Stimulated activated CD8-positive, alpha-beta memory T cell treated with anti-CD3 and anti-CD28 coated beads, Interleukin-4, amount 100 ng/mL, for 48 hours (primary cell): ENCODE data around the gene KIAA1958.

ENCODE experiments used
- DNase-seq: peaks from one replicate; pipeline ENCODE4 v3.0.0-alpha.2; 2020

Gene KIAA1958

DNA sequence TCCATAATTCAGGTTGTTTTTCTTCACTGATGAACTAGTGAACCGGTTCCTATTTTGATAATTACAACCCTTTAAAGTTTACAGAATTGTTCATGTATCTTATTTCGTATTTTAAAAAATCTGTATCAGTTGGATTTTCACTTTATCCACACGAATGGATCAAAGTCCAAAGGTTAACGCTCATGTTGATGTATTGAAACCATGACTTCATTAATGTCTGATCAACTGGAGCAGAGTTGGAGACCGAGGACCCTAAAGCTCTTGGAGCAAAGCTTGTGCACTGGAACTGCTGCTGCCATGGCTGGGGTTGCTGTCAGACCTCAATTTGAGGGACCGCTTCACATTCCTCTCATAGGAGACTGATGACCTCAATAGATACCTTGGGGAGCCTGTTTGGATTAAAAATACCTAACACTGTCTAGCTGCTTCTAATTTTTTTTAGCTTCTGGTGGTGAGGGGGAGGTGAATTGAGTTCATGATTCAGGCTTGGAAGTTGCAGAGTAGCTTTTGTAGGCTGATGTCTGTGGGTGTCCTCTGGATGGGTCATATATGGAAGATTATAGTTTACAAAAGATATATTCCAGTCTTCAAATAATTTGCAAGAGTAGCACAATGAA lies 45.1 kb downstream of the KIAA1958 start:
- no peak for DNase-seq

DNA sequence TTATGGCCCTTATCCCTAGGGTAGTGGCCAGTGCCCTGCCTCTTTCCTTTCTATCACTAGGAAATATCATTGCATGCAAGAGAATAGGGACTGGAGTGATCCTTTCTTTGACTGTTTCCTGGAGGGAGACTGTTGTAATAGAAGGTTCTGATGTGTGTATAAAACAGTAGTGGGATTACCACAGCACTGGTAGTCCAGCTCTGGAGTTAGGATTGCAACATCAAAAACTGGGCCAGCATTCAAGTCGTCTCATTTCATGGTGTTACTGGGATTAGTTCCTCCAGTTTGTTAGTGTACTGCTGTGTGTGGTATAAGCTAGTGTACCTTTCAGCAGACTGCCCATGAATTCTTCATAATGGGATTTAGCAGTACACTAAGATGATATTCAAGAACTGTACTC lies 45.8 kb downstream of the KIAA1958 start:
- DNase-seq, result no peak

DNA sequence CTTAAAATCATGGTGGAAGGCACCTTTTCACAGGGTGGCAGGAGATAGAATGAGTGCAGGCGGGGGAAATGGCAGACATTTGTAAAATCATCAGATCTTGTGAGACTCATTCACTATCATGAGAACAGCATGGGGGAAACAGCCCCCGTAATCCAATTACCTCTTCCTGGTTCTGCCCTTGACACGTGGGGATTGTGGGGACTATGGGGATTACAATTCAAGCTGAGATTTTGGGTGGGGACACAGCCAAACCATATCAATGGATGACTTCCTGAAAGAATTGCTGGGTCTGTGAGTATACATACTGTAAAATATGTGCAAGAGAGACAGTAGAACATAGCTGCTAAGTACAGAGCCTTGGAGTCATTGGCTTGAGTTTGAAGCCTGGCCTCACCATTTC lies 47.0 kb downstream of the KIAA1958 start:
- DNase-seq, result no peak

DNA sequence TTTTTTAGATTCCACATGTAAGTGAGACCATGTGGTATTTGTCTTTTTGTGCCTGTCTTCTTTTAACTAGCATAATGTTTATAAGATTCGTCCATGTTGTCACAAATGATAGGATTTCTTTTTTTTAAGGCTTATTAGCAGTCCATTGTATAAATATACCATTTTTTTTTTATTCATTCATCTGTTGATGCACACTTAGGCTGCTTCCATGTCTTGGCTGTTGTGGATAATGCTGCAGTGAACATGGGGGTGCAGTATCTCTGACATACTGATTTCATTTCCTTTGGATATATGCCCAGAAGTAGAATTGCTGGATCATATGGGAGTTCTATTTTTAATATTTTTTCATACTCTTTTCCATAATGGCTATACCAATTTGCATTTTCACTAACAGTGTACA lies 48.7 kb downstream of the KIAA1958 start:
- no peak for DNase-seq

DNA sequence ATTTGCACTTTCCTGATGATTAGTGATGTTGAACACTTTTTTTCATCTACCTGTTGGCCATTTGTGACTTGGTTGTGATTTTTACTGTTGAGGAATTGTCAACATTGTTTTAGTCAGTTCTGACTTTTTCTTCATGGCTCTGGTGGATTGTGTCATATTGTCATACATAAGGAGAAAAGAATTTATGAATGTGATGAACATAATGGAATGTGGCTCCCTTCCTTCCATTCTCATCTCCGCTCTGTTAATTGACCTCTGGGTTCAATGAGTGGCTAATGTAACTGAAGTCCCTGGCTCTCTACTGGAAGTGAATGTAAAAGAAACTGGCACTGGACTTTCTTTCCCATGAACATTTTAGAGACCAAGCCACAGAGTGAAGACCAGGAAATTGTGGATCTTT lies 49.2 kb downstream of the KIAA1958 start:
- no peak for DNase-seq

DNA sequence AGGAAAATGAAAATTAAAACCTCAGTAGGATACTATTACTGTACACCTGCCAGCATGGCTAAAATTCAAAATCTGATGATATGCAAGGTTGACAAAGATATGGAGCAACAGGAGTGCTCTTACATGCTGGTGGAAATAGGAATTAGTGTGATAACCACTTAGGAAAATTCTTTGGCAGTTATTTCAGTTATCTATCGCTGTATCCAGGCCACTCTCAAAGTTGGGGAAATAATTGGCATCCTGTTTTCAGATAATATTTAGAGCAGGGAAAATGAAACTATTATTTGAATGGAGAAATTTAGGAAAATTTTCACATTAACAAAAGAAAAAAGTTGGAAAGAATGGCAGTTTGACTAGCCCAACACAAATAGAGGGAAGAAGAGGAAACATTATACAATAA lies 50.9 kb downstream of the KIAA1958 start:
- DNase-seq, result no peak

DNA sequence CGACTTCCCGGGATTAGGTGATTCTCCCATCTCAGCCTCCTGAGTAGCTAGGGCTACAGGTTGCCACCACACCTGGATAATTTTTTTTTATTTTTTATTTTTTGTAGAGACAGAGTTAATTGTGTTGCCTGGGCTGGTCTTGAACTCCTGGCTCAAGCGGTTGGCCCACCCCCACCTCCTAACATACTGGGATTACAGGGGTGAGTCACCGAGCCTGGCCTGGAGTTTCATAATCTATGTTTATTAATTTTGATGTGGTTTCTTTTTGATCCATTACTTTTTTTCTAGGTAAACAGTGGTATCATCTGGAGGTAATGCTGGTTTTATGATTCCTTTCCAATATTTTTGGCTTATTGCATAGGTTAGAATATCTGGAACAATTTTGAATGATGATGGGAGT lies 54.2 kb downstream of the KIAA1958 start:
- DNase-seq, result no peak

DNA sequence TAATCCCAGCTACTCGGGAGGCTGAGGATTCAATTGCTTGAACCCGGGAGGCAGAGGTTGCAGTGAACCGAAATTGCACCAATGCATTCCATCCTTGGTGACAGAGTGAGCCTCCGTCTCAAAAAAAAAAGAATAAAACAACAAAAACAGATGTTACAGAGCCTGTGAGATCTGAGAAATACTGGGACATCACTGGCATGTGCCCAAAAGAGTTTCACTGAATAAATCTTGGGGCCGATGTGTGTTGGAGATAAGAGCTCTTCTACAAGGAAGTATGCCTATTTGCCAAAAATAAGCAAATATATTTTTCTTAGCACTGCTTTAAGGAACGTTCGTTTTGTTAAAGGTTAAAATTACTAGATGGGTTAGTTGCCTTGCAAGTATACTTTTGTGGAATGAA lies 55.1 kb downstream of the KIAA1958 start:
- no peak for DNase-seq

DNA sequence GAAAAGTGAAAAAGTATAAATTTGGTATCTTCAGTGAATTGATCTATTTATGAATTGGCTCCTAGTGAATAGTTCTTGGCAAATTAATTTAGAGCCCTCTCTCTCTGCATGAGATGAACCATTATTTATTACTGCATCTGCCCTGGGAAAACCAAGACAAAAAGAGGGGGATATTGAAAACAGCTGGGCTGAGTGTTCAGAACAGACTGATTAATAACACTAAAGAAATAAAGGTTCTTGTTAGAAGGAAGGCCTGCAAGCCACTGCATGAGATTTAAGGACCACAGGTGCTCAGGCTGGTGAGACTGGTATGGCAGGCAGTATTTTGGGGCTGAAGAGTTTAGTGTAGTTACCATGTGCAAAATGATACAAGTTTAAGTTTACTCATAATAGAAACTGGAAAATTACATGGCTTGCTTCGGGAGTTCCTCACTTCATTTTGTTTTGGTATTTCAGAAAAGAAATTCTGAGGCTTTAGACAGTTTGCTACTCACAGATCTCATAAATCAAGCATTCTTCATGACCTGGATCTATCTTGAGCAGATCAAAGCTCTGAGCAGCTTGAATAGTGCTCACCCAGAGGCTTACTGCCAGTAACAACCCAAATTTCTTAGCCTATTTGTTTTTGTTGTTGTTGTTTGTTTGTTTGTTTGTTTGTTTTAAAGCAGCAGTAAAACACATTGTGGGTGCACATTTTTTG lies 56.1 kb downstream of the KIAA1958 start:
- no peak for DNase-seq

DNA sequence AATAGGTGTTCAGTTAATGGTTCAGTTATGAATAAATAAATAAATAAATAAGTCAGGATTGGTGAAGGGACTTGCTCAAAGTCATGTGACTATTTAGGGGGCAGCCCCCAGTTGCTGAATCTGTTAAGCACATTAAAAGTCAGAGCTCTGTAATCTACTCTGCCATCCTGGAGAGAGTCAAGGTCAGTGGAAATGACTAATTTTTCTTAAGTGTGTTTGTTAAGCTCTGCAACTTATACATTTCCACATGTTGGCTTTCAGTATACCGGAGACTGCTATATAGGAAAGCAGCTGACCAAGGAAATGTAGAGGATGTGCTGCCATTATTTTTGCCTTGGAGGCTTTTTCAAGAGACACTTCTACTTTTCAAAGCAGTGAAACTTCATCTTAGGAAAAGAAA lies 57.9 kb downstream of the KIAA1958 start:
- DNase-seq, result no peak

DNA sequence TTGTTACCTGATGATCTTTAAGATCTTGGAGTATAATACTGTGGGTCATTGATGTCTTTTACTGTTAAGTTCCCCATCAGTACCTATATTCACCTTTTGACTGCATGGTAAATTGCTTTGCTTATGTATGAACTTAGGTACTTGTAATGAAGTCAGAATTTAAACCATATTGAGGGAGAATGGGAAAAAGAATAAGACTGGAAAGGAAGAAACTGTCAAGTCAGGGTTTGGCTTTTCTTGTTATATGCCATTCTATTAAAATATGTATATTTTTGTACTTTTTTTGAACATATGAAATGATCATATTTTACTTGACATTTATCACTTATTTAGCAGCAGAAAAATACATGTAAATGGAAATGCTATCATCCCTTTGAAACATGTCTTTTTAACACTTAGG lies 58.6 kb downstream of the KIAA1958 start:
- no peak for DNase-seq

DNA sequence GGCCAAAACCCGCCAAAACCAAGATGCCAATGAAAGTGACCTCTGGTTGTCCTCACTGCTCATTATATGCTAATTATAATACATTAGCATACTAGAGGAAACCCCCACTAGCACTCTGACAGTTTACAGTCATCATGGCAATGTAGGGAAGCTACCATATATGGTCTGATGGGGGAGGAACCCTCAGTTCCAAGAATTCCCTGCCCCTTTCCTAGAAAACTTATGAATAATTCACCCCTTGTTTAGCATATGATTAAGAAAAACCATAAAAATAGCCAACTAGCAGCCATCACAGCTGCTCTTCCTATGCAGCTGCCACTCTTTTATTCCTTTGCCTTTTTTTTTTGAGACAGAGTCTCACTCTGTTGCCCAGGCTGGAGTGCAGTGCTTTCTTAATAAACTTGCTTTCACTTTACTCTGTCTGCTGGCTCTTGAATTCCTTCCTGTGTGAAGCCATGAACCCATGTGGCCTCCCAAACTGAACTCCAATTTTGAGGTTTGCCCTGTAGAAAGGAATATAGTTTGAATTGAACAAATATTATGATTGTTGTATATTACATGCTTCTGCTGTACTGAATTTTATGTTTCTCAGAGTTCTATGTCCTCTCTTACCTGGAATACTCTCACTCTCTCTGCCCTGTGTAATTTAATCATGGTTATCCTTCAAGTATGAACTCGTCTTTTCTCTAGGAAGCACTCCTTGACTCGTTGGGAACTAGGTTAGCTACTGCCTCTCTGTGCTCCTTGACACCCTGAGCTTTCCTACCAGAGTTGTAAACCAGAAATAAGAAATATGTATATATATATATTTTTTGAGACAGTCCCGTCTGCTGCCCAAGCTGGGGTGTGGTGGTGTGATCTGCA lies 59.8 kb downstream of the KIAA1958 start:
- no peak for DNase-seq

DNA sequence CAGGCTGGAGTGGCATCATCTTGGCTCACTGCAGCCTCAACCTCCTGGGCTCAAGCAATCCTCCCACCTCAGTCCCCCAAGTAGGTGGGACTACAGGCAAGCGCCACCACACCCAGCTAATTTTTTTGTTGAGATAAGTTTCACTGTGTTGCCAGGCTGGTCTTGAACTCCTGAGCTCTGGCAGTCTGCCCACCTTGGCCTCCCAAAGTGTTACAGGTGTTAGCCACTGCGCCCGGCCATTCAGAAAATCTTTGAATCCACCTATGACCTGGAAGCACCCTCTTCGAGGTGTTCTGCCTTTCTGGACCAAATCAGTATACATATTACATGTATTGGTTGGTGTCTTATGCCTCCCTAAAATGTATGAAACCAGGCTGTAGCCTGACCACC lies 61.4 kb downstream of the KIAA1958 start:
- DNase-seq, result no peak

DNA sequence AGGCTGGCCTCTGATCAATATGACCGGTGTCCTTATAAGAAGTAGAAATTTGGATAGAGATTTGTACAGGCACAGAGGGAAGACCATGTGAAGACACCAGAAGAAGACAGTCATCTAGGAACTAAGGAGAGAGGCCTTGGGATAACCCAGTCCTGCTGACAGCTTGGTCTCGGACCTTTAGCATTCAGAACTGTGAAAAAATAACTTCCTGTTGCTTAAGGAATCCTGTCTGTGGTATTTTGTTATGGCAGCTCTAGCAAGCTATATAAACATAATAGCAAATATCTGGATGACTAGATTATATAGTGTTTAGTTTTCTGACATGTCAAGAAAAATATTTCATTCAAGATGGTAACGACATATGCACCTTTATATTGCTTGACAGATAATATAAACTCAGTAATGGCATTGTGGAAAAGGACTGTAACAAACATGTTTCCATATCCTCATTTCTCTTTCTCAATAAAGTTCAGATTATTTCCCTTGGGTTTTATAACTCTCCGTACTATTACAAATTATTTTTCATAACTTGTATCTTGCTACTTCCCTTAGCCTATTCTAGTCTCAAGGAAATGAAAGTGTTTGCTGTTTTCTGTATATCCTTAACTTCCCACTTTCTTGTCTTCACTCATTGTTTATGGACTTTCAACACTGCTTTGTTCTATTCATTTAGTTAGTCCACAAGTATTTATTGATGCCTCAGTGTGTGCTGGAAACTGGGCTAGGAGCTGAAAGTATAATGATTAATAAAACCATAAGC lies 62.4 kb downstream of the KIAA1958 start:
- DNase-seq, result no peak

DNA sequence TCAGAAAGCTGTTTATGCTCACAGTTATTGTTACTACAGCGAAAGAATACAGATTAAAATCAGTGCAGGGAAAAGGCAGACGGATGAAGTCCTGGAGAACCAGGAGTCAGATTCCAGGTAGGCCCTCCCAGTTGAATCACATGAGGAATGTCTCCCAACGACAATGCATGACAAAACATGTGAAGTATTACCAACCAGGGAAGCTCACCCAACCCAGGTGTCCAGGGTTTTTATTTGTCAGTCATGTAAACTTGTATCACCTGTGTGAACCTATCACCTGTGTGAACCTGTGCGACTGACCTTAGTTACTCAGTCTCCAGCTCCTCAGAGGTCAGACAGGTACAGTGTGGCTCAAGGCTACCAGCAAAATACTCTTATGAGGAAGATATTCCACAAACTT lies 63.9 kb downstream of the KIAA1958 start:
- no peak for DNase-seq

DNA sequence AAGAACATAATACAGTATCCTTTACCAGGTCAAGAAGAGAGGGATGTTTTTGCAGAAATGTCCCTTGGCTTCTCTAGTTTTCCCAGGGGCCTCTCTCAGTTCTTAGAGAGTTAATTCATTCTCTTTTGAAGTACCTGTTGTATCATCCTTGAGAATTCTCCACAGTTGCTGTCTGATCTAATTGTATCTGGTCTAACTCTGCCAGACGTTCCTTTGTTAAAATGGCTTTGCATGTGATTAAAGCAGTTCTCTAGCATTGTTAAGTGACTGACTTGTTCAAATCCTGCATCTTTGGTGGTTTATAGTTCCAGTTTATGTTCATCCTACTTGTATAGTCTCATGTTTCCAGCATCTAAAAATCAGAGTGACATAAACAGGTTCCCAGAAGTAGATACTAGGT lies 65.0 kb downstream of the KIAA1958 start:
- DNase-seq, result no peak

DNA sequence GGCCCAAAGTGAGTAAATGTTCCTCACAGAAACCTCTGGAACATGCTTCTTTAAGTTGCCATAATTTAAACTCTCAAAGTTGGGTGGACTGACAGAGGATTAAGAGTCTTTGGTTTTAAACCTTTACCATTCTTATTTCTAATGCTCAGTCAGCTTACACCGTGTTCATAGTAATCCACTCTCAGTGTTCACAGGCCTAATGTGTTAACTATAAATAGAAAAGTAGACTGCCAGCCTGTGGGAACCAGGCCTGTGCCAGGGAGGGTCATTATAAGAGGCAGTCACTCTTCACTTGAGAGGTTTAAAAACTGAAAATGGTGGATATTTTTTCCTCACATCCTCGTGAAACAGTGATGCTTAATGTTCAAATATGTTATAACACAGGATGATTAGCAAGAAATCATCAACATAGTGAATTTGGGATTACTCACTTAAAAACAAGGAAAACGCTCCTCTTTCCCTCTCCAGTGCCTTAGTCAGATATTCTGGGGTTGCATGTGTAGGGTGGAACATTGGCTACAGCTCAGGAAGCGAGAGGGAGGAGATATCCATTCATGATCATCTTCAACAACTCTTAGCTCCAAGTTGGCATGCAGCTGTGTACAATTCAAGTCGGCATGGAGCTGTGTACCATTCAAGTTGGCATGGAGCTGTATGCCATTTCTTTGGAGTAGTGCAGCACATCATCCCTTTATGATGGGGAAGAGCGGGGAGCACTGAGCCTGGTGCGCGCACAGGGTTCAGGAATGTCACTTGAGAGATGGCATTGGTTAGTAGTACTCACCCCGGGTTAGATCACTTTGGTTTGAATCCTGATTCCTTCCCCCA lies 65.8 kb downstream of the KIAA1958 start:
- no peak for DNase-seq

DNA sequence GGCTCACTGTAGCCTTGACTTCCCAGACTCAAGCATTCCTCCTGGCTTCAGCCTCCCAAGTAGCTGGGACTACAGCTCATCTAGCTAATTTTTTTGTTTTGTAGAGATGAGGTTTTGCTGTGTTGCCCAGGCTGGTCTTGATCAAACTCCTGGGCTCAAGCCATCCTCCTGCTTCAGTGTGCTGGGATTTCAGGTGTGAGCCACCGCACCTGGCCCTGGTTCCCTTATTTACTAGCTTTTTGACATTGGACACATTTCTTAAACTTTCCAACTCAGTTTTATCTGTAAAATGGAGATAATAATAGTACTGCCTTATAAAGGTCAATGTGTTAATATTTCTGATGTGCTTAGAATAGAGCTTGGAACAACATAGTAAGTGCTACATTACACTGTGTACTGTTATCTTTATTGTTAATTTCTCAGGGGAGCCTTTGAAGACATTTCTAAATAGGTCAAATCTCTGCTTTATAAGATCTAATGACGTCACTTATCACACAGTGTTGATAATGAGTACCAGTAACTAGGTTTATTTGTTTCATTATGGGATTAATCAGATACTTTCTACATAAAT lies 66.7 kb downstream of the KIAA1958 start:
- no peak for DNase-seq

DNA sequence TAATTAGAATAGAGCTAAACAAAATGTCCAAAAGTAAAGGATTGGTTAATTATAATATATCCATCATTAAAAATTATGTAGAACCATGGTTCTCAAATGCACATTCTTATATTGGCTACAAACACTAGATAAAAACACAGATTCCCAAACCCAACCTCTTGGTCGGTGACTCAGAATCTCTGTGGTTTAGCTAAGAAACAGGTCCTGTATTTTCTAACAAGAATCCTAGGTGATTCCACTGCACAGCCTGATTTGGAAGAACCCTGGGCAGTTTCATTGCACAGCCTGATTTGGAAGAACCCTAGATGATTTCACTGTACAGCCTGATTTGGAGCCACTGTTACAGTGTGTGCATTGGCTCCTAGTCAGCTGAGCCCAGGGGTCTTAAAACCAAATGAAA lies 67.9 kb downstream of the KIAA1958 start:
- DNase-seq, result no peak

DNA sequence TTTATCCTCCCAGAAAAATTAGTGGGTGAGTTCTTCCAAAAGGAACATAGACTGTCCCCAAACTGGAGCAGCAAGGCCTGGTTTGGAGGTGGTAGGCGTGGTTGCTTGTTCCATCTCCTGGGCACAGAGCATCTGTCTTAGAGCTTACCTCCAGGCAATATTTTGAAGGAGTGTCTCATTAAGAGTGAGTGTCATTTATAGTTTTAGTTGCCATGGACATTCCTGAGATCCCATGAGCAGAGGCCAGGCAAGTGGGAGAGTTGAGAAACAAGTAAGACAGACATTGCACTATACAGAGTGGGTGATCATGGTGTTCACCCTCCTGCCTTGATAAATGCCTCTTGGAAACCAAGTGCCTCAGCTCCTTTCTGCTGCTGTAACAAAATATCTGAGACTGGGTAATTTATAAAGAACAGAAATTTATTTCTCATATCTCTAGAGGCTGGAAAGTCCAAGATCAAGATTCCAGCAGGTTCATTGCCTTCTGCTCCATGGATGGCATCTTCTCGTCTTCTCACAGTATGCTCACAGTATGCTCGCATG lies 68.5 kb downstream of the KIAA1958 start:
- DNase-seq, result no peak

DNA sequence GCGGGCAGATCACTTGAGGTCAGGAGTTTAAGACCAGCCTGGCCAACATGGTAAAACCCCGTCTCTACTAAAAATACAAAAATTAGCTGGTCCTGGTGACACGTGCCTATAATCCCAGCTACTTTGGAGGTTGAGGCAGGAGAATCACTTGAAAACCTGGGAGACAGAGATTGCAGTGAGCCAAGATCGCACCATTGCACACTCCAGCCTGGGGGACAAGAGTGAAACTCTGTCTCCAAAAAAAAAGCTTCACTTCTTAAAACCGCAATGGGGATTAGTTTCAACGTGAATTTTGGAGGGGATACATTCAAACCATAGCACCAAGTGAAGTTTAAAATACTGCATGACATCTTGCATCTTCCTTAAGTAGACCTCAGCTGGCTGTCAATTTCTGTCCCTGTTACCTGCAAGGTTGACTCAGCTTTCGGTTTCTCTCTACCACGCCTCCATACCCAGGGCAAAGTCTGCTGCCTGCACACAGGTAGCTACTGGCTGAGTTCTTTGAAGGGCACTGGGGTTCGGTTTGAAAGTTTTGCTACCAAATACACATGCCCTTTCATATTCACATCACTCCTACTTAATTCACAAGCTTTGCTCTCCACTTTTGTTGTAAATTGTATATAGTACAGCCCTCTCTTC lies 69.3 kb downstream of the KIAA1958 start:
- DNase-seq, result no peak
